ENCODE data around the gene RTBDN. TPM values are rescaled to one million over a fixed set of nuclear protein-coding genes. Genes with fewer than 3 reads are reported as not detected.
"Not testable (repeated sequence)": the region's sequence is repeated elsewhere in the genome, so short reads cannot be mapped to it uniquely, and the experiment has no call there.

RTBDN gene
- total RNA-seq, 1 donor from 2014 or later, result not detected

DNA sequence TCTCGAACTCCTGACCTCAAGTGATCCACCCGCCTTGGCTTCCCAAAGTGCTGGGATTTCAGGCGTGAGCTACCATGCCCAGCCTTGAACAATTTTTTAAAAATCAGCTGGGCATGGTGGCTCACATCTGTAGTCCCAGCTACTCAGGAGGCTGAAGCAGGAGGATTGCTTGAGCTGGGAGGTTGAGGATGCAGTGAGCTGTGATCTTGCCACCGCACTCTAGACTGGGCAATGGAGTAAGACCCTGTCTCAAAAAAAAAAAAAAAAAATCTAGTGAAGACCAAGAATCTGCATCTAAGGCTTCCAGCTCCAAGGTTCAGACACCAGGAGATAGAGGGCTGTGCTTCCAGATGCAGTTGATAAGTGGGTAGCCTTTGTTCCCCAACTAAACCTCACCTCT is 29.8 kb upstream of the RTBDN start:
- Mint-ChIP-seq H3K4me3 (peak overlapping the region; percentile 19), H3K9me3 (no peaks in the 10 kb centered on the region), H3K27me3 (ENCODE audit: low read depth) (no peaks in the 10 kb centered on the region), H3K36me3 (ENCODE audit: low read depth) (peaks cover 3% of the 10 kb centered on the region), H3K27ac (ENCODE audit: unreplicated experiment) (no peak overlapping the region), H3K4me1 (peaks cover 9% of the 10 kb centered on the region)
- no peak for DNase-seq (ENCODE audit: low read depth, low spot score)
- no peak for TF ChIP-seq CTCF (conservative IDR thresholded peaks at IDR 0.05)

DNA sequence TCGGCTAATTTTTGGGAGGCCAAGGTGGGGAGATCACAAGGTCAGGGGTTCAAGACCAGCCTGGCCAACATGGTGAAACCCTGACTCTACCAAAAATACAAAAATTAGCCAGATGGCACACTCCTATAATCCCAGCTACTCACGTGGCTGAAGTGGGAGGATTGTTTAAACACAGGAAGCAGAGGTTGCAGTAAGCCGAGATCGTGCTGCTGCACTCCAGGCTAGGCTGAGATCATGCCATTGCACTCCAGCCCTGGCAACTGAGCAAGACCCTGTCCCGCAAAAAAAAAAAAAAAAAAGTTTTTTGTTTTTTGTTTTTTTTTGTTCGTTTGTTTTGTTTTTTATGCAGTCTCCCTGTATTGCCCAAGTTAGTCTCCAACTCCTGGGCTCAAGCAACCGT is 25.2 kb upstream of the RTBDN start:
- H3K36me3 Mint-ChIP-seq (ENCODE audit: low read depth), result peaks cover 3% of the 10 kb centered on the region
- no peaks in the 10 kb centered on the region for H3K4me1 Mint-ChIP-seq
- no peak for DNase-seq (ENCODE audit: low read depth, low spot score)
- H3K27me3 Mint-ChIP-seq (ENCODE audit: low read depth), result no peaks in the 10 kb centered on the region
- no peak overlapping the region for H3K4me3 Mint-ChIP-seq
- TF ChIP-seq CTCF (conservative IDR thresholded peaks at IDR 0.05), result no peak
- no peak overlapping the region for H3K27ac Mint-ChIP-seq (ENCODE audit: unreplicated experiment)
- no peaks in the 10 kb centered on the region for H3K9me3 Mint-ChIP-seq

GRCh38 chr19:12858041-12858928 is 23.9 kb upstream of the RTBDN start:
- Mint-ChIP-seq H3K27ac (ENCODE audit: unreplicated experiment) (no peak overlapping the region), H3K4me3 (no peak overlapping the region), H3K9me3 (no peaks in the 10 kb centered on the region), H3K4me1 (no peaks in the 10 kb centered on the region), H3K36me3 (ENCODE audit: low read depth) (peaks cover 4% of the 10 kb centered on the region), H3K27me3 (ENCODE audit: low read depth) (no peaks in the 10 kb centered on the region)
- no peak for TF ChIP-seq CTCF (conservative IDR thresholded peaks at IDR 0.05)
- DNase-seq (ENCODE audit: low read depth, low spot score), result no peak

DNA sequence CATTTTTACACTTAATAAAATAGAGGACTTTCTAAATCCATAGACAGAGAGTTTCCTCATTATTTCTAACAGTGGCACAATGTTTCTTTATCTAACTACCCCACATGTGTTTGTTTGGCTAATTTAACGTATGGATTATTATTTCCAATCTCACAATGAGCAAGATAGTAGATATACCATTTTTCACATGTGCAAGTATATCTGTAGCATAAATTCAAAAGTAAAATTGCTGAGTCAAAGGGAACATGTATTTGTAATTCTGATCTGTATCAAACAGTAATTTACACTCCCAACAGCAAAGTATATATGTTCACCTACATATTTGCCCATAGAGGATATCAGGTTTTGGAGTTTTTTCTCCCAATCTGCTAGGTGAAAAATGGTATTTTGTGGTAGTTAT is 22.3 kb upstream of the RTBDN start:
- H3K4me1 Mint-ChIP-seq, result no peaks in the 10 kb centered on the region
- no peaks in the 10 kb centered on the region for H3K9me3 Mint-ChIP-seq
- H3K36me3 Mint-ChIP-seq (ENCODE audit: low read depth), result peaks cover 4% of the 10 kb centered on the region
- H3K4me3 Mint-ChIP-seq, result no peak overlapping the region
- TF ChIP-seq CTCF (conservative IDR thresholded peaks at IDR 0.05), result no peak
- no peak for DNase-seq (ENCODE audit: low read depth, low spot score)
- H3K27me3 Mint-ChIP-seq (ENCODE audit: low read depth), result no peaks in the 10 kb centered on the region
- no peak overlapping the region for H3K27ac Mint-ChIP-seq (ENCODE audit: unreplicated experiment)

GRCh38 chr19:12847159-12848139 is 13.1 kb upstream of the RTBDN start:
- H3K4me3 Mint-ChIP-seq, result no peak overlapping the region
- peak; percentile 99 for TF ChIP-seq CTCF (conservative IDR thresholded peaks at IDR 0.05)
- no peaks in the 10 kb centered on the region for H3K9me3 Mint-ChIP-seq
- H3K27me3 Mint-ChIP-seq (ENCODE audit: low read depth), result peaks cover 13% of the 10 kb centered on the region
- no peak overlapping the region for H3K27ac Mint-ChIP-seq (ENCODE audit: unreplicated experiment)
- H3K4me1 Mint-ChIP-seq, result peaks cover 7% of the 10 kb centered on the region
- peak; percentile 98 for DNase-seq (ENCODE audit: low read depth, low spot score)
- no peaks in the 10 kb centered on the region for H3K36me3 Mint-ChIP-seq (ENCODE audit: low read depth)

- H3K36me3 Mint-ChIP-seq (ENCODE audit: low read depth); H3K27ac Mint-ChIP-seq (ENCODE audit: unreplicated experiment); DNase-seq (ENCODE audit: low read depth, low spot score); H3K9me3 Mint-ChIP-seq; H3K4me3 Mint-ChIP-seq: not testable (repeated sequence)
- Mint-ChIP-seq H3K27me3 (ENCODE audit: low read depth) (peaks cover 17% of the 10 kb centered on the region), H3K4me1 (peaks cover 11% of the 10 kb centered on the region)
These were observed 12.2 kb upstream of the RTBDN start for GRCh38 chr19:12846613-12847012.

Measured in neural crest cell (in vitro differentiated cells).